ENCODE data around the gene YWHAQ.

YWHAQ gene

DNA sequence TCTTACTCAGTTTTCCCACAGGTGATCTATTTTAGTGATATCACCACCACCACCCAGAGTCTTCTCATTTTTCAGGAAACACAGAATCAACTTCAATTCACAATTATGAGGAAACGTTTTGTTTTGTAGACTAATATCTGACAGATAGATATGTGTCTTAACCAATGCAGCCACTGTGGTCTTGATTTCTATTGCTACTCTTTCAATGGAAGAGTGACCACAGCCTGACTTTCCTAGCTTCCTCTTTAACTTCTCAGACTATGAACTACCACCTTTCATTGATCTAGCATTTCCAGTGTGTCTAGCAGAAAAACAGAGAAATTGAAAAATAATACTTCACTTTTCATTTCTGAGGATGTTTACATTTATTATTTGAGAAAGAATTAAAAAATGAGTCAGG, 95.6 kb downstream of the YWHAQ start:
- CTCF ChIA-PET = interaction anchor here (1.3 to 3.0 kb wide), 3 partner anchors 10 to 20 kb away, joined by 4 to 8 read pairs (median 4); partner anchors contain the start of gene ADAM17
- POLR2A ChIA-PET = interaction anchor here (1.4 kb wide), 1 partner anchor 21 kb away, joined by 3 read pairs; the partner anchor contains the start of gene ADAM17
- TF ChIP-seq, protein P1, sequence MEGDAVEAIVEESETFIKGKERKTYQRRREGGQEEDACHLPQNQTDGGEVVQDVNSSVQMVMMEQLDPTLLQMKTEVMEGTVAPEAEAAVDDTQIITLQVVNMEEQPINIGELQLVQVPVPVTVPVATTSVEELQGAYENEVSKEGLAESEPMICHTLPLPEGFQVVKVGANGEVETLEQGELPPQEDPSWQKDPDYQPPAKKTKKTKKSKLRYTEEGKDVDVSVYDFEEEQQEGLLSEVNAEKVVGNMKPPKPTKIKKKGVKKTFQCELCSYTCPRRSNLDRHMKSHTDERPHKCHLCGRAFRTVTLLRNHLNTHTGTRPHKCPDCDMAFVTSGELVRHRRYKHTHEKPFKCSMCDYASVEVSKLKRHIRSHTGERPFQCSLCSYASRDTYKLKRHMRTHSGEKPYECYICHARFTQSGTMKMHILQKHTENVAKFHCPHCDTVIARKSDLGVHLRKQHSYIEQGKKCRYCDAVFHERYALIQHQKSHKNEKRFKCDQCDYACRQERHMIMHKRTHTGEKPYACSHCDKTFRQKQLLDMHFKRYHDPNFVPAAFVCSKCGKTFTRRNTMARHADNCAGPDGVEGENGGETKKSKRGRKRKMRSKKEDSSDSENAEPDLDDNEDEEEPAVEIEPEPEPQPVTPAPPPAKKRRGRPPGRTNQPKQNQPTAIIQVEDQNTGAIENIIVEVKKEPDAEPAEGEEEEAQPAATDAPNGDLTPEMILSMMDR (IDR thresholded peaks at IDR 0.05; ENCODE audit: control extremely low read depth, extremely low read depth, low read depth, missing control alignments) = no peak
- no peak for DNase-seq (ENCODE audit: extremely low spot score)

All from GM10248 (cell line).